Activated naive CD8-positive, alpha-beta T cell (primary cell): ENCODE results near the gene FAM163A.

ENCODE experiments used
- H3K27ac Mint-ChIP-seq: one replicate; pipeline ENCODE4 v1.8.0; 2021; ENCODE audit warnings: mixed read lengths
- H3K27me3 Mint-ChIP-seq: one replicate; pipeline ENCODE4 v1.8.0; 2021; ENCODE audit warnings: mixed read lengths
- H3K36me3 Mint-ChIP-seq: one replicate; pipeline ENCODE4 v1.8.0; 2021; ENCODE audit warnings: mixed read lengths
- H3K4me1 Mint-ChIP-seq: one replicate; pipeline ENCODE4 v1.8.0; 2021; ENCODE audit warnings: low read depth, mixed read lengths
- H3K4me3 Mint-ChIP-seq: one replicate; pipeline ENCODE4 v1.8.0; 2021; ENCODE audit warnings: mild to moderate bottlenecking, mixed read lengths
- H3K9me3 Mint-ChIP-seq: one replicate; pipeline ENCODE4 v1.8.0; 2021; ENCODE audit warnings: low read depth, mixed read lengths

FAM163A gene

GRCh38 chr1:179770887-179771502 lies 27.9 kb downstream of the FAM163A start:
- no peaks in the 10 kb centered on the region for H3K4me1 Mint-ChIP-seq
- no peak overlapping the region for H3K4me3 Mint-ChIP-seq
- no peak overlapping the region for H3K27ac Mint-ChIP-seq
- peaks cover 7% of the 10 kb centered on the region for H3K27me3 Mint-ChIP-seq
- no peaks in the 10 kb centered on the region for H3K9me3 Mint-ChIP-seq
- no peaks in the 10 kb centered on the region for H3K36me3 Mint-ChIP-seq

- H3K27ac Mint-ChIP-seq: no peak overlapping the region
- H3K4me1 Mint-ChIP-seq: no peaks in the 10 kb centered on the region
- H3K27me3 Mint-ChIP-seq: peaks cover 5% of the 10 kb centered on the region
- no peaks in the 10 kb centered on the region for H3K36me3 Mint-ChIP-seq
- H3K4me3 Mint-ChIP-seq: no peak overlapping the region
- H3K9me3 Mint-ChIP-seq: no peaks in the 10 kb centered on the region
Measured at GRCh38 chr1:179773264-179773663, 30.2 kb downstream of the FAM163A start.

GRCh38 chr1:179774000-179774399 lies 30.9 kb downstream of the FAM163A start:
- no peaks in the 10 kb centered on the region for H3K9me3 Mint-ChIP-seq
- no peak overlapping the region for H3K27ac Mint-ChIP-seq
- no peak overlapping the region for H3K4me3 Mint-ChIP-seq
- peaks cover 5% of the 10 kb centered on the region for H3K27me3 Mint-ChIP-seq
- H3K4me1 Mint-ChIP-seq: no peaks in the 10 kb centered on the region
- H3K36me3 Mint-ChIP-seq: no peaks in the 10 kb centered on the region

GRCh38 chr1:179774566-179774965 lies 31.5 kb downstream of the FAM163A start:
- Mint-ChIP-seq H3K4me3 (no peak overlapping the region), H3K27ac (no peak overlapping the region), H3K27me3 (peaks cover 5% of the 10 kb centered on the region), H3K36me3 (no peaks in the 10 kb centered on the region), H3K4me1 (no peaks in the 10 kb centered on the region), H3K9me3 (no peaks in the 10 kb centered on the region)

GRCh38 chr1:179775009-179775408 lies 31.9 kb downstream of the FAM163A start:
- H3K4me1 Mint-ChIP-seq: no peaks in the 10 kb centered on the region
- H3K4me3 Mint-ChIP-seq: no peak overlapping the region
- no peaks in the 10 kb centered on the region for H3K36me3 Mint-ChIP-seq
- H3K9me3 Mint-ChIP-seq: no peaks in the 10 kb centered on the region
- peaks cover 5% of the 10 kb centered on the region for H3K27me3 Mint-ChIP-seq
- H3K27ac Mint-ChIP-seq: no peak overlapping the region

- Mint-ChIP-seq H3K4me1 (no peaks in the 10 kb centered on the region), H3K27ac (no peak overlapping the region), H3K9me3 (no peaks in the 10 kb centered on the region), H3K27me3 (peaks cover 5% of the 10 kb centered on the region), H3K36me3 (no peaks in the 10 kb centered on the region), H3K4me3 (no peak overlapping the region)
Measured at GRCh38 chr1:179776831-179777230, 33.7 kb downstream of the FAM163A start.

- Mint-ChIP-seq H3K27ac (no peak overlapping the region), H3K36me3 (no peaks in the 10 kb centered on the region), H3K4me3 (no peak overlapping the region)
Measured at GRCh38 chr1:179777731-179778130, 34.6 kb downstream of the FAM163A start.

GRCh38 chr1:179779645-179780272 lies 36.7 kb downstream of the FAM163A start:
- H3K36me3 Mint-ChIP-seq: no peaks in the 10 kb centered on the region
- H3K27me3 Mint-ChIP-seq: peaks cover 1% of the 10 kb centered on the region
- H3K4me1 Mint-ChIP-seq: no peaks in the 10 kb centered on the region
- H3K27ac Mint-ChIP-seq: no peak overlapping the region
- no peaks in the 10 kb centered on the region for H3K9me3 Mint-ChIP-seq
- no peak overlapping the region for H3K4me3 Mint-ChIP-seq

More at GRCh38 chr1:179777731-179778130, 34.6 kb downstream of the FAM163A start:
- Mint-ChIP-seq H3K4me1 (no peaks in the 10 kb centered on the region), H3K9me3 (no peaks in the 10 kb centered on the region), H3K27me3 (peaks cover 2% of the 10 kb centered on the region)

- peaks cover 1% of the 10 kb centered on the region for H3K27me3 Mint-ChIP-seq
- no peak overlapping the region for H3K4me3 Mint-ChIP-seq
- H3K4me1 Mint-ChIP-seq: no peaks in the 10 kb centered on the region
- no peaks in the 10 kb centered on the region for H3K9me3 Mint-ChIP-seq
- H3K27ac Mint-ChIP-seq: no peak overlapping the region
- H3K36me3 Mint-ChIP-seq: no peaks in the 10 kb centered on the region
Measured at GRCh38 chr1:179781962-179782361, 38.9 kb downstream of the FAM163A start.

- no peaks in the 10 kb centered on the region for H3K4me1 Mint-ChIP-seq
- no peak overlapping the region for H3K27ac Mint-ChIP-seq
- H3K4me3 Mint-ChIP-seq: no peak overlapping the region
- no peaks in the 10 kb centered on the region for H3K36me3 Mint-ChIP-seq
- no peaks in the 10 kb centered on the region for H3K9me3 Mint-ChIP-seq
- peaks cover 3% of the 10 kb centered on the region for H3K27me3 Mint-ChIP-seq
Measured at GRCh38 chr1:179785031-179785431, 41.9 kb downstream of the FAM163A start.

GRCh38 chr1:179785728-179786127 lies 42.6 kb downstream of the FAM163A start:
- no peak overlapping the region for H3K27ac Mint-ChIP-seq

GRCh38 chr1:179786815-179787685 lies 44.0 kb downstream of the FAM163A start:
- peaks cover 3% of the 10 kb centered on the region for H3K27me3 Mint-ChIP-seq
- H3K4me3 Mint-ChIP-seq: no peak overlapping the region
- H3K4me1 Mint-ChIP-seq: no peaks in the 10 kb centered on the region
- no peaks in the 10 kb centered on the region for H3K9me3 Mint-ChIP-seq
- H3K27ac Mint-ChIP-seq: no peak overlapping the region
- no peaks in the 10 kb centered on the region for H3K36me3 Mint-ChIP-seq

More at GRCh38 chr1:179785728-179786127, 42.6 kb downstream of the FAM163A start:
- H3K27me3 Mint-ChIP-seq: peaks cover 3% of the 10 kb centered on the region
- H3K4me1 Mint-ChIP-seq: no peaks in the 10 kb centered on the region
- H3K4me3 Mint-ChIP-seq: no peak overlapping the region
- H3K36me3 Mint-ChIP-seq: no peaks in the 10 kb centered on the region
- no peaks in the 10 kb centered on the region for H3K9me3 Mint-ChIP-seq

GRCh38 chr1:179788259-179788658 lies 45.2 kb downstream of the FAM163A start:
- peaks cover 3% of the 10 kb centered on the region for H3K27me3 Mint-ChIP-seq
- H3K27ac Mint-ChIP-seq: no peak overlapping the region

GRCh38 chr1:179793281-179793680 lies 50.2 kb downstream of the FAM163A start:
- Mint-ChIP-seq H3K4me3 (no peak overlapping the region), H3K27me3 (peaks cover 2% of the 10 kb centered on the region), H3K27ac (no peak overlapping the region), H3K9me3 (no peaks in the 10 kb centered on the region), H3K36me3 (no peaks in the 10 kb centered on the region), H3K4me1 (no peaks in the 10 kb centered on the region)

More at GRCh38 chr1:179788259-179788658, 45.2 kb downstream of the FAM163A start:
- H3K36me3 Mint-ChIP-seq: no peaks in the 10 kb centered on the region
- no peaks in the 10 kb centered on the region for H3K4me1 Mint-ChIP-seq
- H3K9me3 Mint-ChIP-seq: no peaks in the 10 kb centered on the region
- no peak overlapping the region for H3K4me3 Mint-ChIP-seq

GRCh38 chr1:179794146-179794545 lies 51.1 kb downstream of the FAM163A start:
- Mint-ChIP-seq H3K4me3 (no peak overlapping the region), H3K36me3 (no peaks in the 10 kb centered on the region), H3K9me3 (no peaks in the 10 kb centered on the region)

More at GRCh38 chr1:179794146-179794545, 51.1 kb downstream of the FAM163A start:
- Mint-ChIP-seq H3K27ac (no peak overlapping the region), H3K4me1 (no peaks in the 10 kb centered on the region), H3K27me3 (no peaks in the 10 kb centered on the region)
